Activated CD4-positive, alpha-beta T cell treated with anti-CD3 and anti-CD28 coated beads for 48 hours (primary cell): Measurements from ENCODE around the gene SQSTM1.
A peak's percentile ranks its signal among the peaks of the same experiment; 100 is the strongest.
"Not testable (repeated sequence)": the region's sequence is repeated elsewhere in the genome, so short reads cannot be mapped to it uniquely, and the experiment has no call there.

Experiments
- DNase-seq: peaks from one replicate; pipeline ENCODE4 v3.0.0-alpha.2; 2020

Gene SQSTM1

GRCh38 chr5:179827680-179828079 lies 7.0 kb downstream of the SQSTM1 start:
- DNase-seq: peak; percentile 76

GRCh38 chr5:179828756-179829421 lies 8.2 kb downstream of the SQSTM1 start:
- DNase-seq: no peak

- no peak for DNase-seq
Observed at GRCh38 chr5:179829732-179830435, 9.2 kb downstream of the SQSTM1 start.

- DNase-seq: no peak
Observed at GRCh38 chr5:179830818-179831468, 10.2 kb downstream of the SQSTM1 start.

- DNase-seq: no peak
Observed at GRCh38 chr5:179832039-179832745, 11.5 kb downstream of the SQSTM1 start.

GRCh38 chr5:179833056-179833708 lies 12.5 kb downstream of the SQSTM1 start:
- no peak for DNase-seq

GRCh38 chr5:179833709-179834070 lies 13.0 kb downstream of the SQSTM1 start:
- no peak for DNase-seq

GRCh38 chr5:179834120-179834519 lies 13.4 kb downstream of the SQSTM1 start:
- DNase-seq: no peak

GRCh38 chr5:179834871-179835270 lies 14.2 kb downstream of the SQSTM1 start:
- not testable (repeated sequence) for DNase-seq

GRCh38 chr5:179836225-179837019 lies 15.7 kb downstream of the SQSTM1 start:
- peak; percentile 68 for DNase-seq

GRCh38 chr5:179837076-179838011 lies 16.6 kb downstream of the SQSTM1 start:
- no peak for DNase-seq

- DNase-seq: no peak
Observed at GRCh38 chr5:179839328-179840256, 18.9 kb downstream of the SQSTM1 start.

GRCh38 chr5:179840321-179840720 lies 19.6 kb downstream of the SQSTM1 start:
- no peak for DNase-seq

GRCh38 chr5:179840766-179841165 lies 20.1 kb downstream of the SQSTM1 start:
- no peak for DNase-seq

GRCh38 chr5:179841621-179842020 lies 20.9 kb downstream of the SQSTM1 start:
- DNase-seq: no peak

GRCh38 chr5:179852993-179853547 lies 32.4 kb downstream of the SQSTM1 start:
- no peak for DNase-seq

- no peak for DNase-seq
Observed at GRCh38 chr5:179854356-179854755, 33.7 kb downstream of the SQSTM1 start.

- peak; percentile 63 for DNase-seq
Observed at GRCh38 chr5:179858241-179858585, 37.5 kb downstream of the SQSTM1 start.
